MG63 (cell line): ENCODE results near the gene POLR2L. TPM values are rescaled to one million over a fixed set of nuclear protein-coding genes. Genes with fewer than 3 reads are reported as not detected.

ENCODE experiments used
- DNase-seq: peaks from one replicate; pipeline ENCODE4 v3.0.0-alpha.2; 2020
- H3K27me3 ChIP-seq: fragments of 250-450 bp; sonication (Bioruptor Pico); 2 replicates; pipeline ENCODE4 v1.5.1; 2020; ENCODE audit warnings: mild to moderate bottlenecking, moderate library complexity
- H3K36me3 ChIP-seq: fragments of 250-450 bp; sonication (Bioruptor Pico); 2 replicates; pipeline ENCODE4 v1.5.1; 2020; ENCODE audit warnings: mild to moderate bottlenecking, moderate library complexity
- H3K4me3 ChIP-seq: fragments of 250-450 bp; sonication (Bioruptor Pico); 2 replicates; pipeline ENCODE4 v1.5.1; 2020; ENCODE audit warnings: mild to moderate bottlenecking, moderate library complexity
- H3K9me3 ChIP-seq: fragments of 250-450 bp; sonication (Bioruptor Pico); 2 replicates; pipeline ENCODE4 v1.5.1; 2020; ENCODE audit warnings: mild to moderate bottlenecking, moderate library complexity
- total RNA-seq: library from RNA; depleted of rRNA; stranded (reverse); fragments of >200 nt; shearing (Covaris generic); gene quantifications from 2 replicates; pipeline ENCODE4 v1.2.3, GENCODE V29; 2014; ENCODE audit warnings: low replicate concordance; rRNA removed

The POLR2L gene
- total RNA-seq, result 9.7 and 190 TPM in 2 replicates

DNA sequence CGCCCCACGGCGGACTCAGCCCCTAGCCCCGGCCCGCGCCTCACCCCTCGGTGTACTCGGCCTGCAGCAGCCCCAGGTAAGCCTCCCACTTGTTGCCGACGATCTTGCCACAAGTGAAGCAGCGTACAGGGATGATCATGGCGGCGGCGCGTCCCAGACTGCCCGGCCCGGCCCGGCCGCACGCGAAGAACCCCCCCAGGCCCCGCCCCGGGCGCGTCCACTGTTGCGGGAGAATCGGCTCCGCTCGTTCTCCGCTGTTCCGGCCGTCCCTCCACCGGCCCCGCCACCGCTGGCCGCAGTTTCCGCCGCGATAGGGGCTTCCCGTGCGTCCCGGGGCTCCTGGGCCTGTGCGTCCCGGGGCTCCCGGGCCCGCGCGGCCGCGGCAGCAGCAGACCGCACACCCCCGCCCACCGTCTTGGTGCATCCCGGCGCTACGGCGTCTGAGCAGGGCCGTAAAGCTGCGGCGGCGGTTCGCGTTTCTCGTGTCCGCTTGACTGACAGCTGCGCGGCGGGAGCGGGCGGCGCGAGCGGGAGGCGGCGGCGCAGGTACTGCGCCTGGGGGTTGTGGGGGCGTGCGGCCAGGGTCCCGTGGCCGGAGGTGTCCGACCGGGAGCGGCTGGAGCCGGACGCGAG, at the start of gene POLR2L, which contains the start of gene TSPAN4:
Gene POLR2L (minus strand): TSS at position 160 of the 633 bp plus-strand sequence. CDS start 21 bp downstream, at position 139.
Gene TSPAN4 (plus strand): TSS at position 483 of the 633 bp plus-strand sequence. CDS start 7,453 bp downstream, outside the sequence.
- H3K4me3 ChIP-seq, result peak within 1 kb of the TSS; percentile 98
- H3K27me3 ChIP-seq, result no peaks in the 10 kb centered on the region
- H3K36me3 ChIP-seq, result peaks cover 68% of the 10 kb centered on the region
- peak; percentile 92 for DNase-seq
- H3K9me3 ChIP-seq, result no peaks in the 10 kb centered on the region

DNA sequence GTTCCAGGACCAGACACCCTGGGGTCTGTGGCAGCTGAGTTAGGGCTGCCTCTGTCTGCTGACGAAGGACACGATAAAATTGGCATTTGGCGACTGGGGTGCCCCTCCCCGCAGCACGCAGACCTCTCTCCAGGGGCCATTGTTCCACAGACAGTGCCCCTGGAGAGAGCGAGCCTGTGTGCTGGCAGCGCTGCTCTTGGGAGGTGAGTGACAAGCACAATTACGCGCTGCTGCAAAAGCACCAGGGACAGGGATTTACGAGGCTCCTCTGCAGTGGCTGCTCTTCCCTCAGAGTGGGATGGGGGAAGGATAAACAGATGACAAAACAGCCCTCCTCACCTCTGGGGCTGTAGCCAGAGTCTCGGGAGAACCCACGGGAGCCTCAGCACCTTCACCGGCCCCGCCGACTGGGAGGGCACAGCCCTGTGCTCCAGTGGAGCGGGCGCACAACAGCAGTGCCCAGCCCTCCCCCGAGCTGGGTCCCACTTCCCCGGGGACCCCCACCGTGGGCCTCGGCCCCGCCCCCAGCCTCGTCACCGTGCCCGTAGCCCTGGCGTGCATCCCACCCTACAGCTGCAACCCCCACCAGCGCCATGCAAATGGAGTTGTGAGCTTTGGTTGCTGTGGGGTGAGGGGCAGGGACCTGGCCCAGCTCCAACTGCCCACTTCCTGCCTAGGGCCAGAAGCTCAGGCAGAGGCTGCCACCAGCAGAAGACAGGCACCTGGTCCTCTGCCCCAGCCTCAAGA, 48.6 kb upstream of the POLR2L start:
- Histone ChIP-seq H3K9me3 (no peaks in the 10 kb centered on the region), H3K27me3 (no peaks in the 10 kb centered on the region), H3K4me3 (no peak overlapping the region), H3K36me3 (peaks cover 31% of the 10 kb centered on the region)
- DNase-seq, result no peak

DNA sequence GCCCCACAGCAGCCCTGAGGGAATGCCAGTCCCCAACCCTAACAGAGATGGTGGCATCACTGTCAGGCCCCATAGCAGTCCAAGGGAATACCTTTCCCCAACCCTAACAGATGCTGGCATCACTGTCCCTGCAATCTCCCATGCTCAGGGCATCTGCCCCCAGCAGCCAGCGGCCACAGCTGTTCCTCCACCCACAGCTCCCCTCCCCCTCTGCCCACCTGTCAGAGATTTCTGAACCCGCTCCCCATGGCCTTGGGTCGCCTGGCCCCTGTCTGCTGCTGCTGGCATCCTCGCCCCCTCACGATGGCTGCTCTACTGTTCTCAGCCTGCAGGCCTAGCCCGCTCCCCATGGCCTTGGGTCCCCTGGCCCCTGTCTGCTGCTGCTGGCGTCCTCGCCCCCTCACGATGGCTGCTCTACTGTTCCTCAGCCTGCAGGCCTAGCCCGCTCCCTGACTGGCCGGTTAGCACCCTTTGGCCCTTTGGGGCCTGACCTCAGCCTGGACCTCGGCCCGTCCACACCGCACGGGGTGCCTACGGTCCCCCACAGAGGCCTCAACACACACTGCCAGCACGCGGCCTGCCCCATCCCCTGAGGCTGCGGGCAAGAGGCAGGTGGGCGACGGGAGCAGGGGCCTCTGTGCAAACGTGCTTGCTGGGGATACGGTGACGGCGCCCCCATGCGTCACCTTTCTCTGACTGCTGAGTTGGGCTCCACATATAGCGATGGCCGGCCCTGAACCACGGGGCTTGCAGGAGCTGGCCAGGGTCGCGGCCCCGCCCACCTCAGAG, 47.6 kb upstream of the POLR2L start:
- Histone ChIP-seq H3K27me3 (no peaks in the 10 kb centered on the region), H3K9me3 (no peaks in the 10 kb centered on the region), H3K4me3 (no peak overlapping the region), H3K36me3 (peaks cover 33% of the 10 kb centered on the region)
- DNase-seq, result no peak

- no peak for DNase-seq
- no peaks in the 10 kb centered on the region for H3K27me3 ChIP-seq
- H3K4me3 ChIP-seq, result no peak overlapping the region
- H3K9me3 ChIP-seq, result no peaks in the 10 kb centered on the region
- H3K36me3 ChIP-seq, result peaks cover 33% of the 10 kb centered on the region
These were observed 46.9 kb upstream of the POLR2L start for GRCh38 chr11:889257-889656.

DNA sequence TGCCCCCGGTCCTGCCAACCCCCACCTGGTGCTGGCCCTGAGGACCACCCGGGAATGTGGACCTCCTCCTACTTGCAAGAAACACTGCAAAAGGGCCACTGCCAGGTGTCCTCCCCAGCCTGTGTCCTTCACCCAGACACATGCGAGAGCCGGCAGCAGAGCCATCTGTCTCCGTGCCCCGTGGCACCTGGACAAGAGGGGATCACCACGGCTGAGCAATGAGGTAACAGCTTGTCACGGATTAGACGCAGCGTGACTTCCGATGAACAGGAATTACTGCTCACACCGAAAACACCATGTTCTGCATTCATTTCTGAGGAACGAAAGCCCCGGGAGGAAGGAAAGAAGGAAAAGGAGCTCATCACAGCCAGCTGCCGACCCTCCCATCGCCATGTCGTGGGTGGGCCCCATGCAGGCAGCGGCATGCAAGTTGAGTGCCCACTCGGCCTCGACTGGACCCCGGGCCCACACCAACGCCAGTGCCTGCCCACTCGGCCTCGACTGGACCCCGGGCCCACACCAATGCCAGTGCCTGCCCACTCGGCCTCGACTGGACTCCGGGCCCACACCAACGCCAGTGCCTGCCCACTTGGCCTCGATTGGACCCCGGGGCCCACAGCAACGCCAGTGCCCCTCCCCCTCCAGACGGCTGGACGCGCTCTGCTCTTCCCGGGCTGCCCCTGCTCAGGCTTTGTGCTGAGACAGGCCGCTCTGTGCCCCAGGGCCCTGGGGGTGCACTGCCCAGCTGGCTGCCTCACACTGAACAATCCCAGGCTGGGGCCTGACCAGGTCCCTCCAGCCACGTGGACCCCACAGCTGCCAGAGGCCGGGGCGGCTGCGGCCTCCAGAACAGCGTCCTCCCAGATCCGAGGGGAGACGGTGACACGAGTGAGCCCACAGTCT, 46.2 kb upstream of the POLR2L start:
- peaks cover 38% of the 10 kb centered on the region for H3K36me3 ChIP-seq
- no peaks in the 10 kb centered on the region for H3K9me3 ChIP-seq
- no peak overlapping the region for H3K4me3 ChIP-seq
- DNase-seq, result no peak
- H3K27me3 ChIP-seq, result no peaks in the 10 kb centered on the region

- no peaks in the 10 kb centered on the region for H3K27me3 ChIP-seq
- H3K4me3 ChIP-seq, result no peak overlapping the region
- H3K36me3 ChIP-seq, result peaks cover 43% of the 10 kb centered on the region
- H3K9me3 ChIP-seq, result no peaks in the 10 kb centered on the region
- DNase-seq, result no peak
These were observed 45.3 kb upstream of the POLR2L start for GRCh38 chr11:887589-887988.

DNA sequence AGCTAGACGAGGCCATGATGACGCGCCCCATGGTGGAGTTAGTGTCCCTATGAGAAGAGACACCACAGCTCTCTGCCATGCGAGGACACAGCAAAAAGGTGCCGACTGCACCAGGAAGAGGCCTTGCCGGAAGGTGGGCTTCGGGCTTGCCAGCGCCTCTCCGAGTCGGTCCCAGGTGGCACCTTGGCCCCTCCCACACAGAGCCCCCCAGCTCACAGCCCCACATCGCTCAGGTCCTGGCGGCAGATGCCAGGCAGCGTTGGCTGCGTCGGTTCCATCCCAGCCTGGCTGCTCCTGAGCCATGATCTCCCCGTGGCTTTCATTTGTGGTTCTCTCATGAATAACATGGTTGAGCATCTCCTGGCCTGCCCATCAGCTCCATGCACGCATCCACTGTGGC, 44.2 kb upstream of the POLR2L start:
- Histone ChIP-seq H3K9me3 (no peaks in the 10 kb centered on the region), H3K27me3 (no peaks in the 10 kb centered on the region), H3K4me3 (no peak overlapping the region), H3K36me3 (peaks cover 43% of the 10 kb centered on the region)
- DNase-seq, result no peak

- Histone ChIP-seq H3K27me3 (no peaks in the 10 kb centered on the region), H3K4me3 (no peak overlapping the region), H3K9me3 (no peaks in the 10 kb centered on the region), H3K36me3 (peaks cover 54% of the 10 kb centered on the region)
- DNase-seq, result no peak
These were observed 42.3 kb upstream of the POLR2L start for GRCh38 chr11:884578-885070.

- H3K4me3 ChIP-seq, result no peak overlapping the region
- DNase-seq, result no peak
- no peaks in the 10 kb centered on the region for H3K27me3 ChIP-seq
- peaks cover 62% of the 10 kb centered on the region for H3K36me3 ChIP-seq
- H3K9me3 ChIP-seq, result no peaks in the 10 kb centered on the region
These were observed 41.2 kb upstream of the POLR2L start for GRCh38 chr11:883527-883926.

DNA sequence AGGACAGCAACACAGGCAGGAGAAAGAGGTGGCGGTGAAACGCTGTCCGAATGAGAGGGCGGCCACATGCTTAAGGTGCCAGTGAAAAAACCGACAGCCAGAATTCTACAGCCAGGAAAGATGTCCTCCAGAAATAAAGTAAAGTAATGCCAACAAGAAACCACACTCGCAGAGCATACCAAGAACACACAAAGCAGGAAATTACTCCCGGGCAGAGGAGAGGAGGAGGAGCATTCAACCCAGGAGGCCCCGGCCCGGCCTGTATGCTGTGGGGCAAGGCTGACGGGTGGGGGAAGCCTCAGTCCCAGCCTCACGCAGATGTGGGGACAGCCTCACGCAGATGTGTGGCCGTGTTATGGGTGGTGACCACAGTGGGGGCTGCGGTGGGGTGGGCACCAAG, 40.3 kb upstream of the POLR2L start:
- H3K4me3 ChIP-seq, result no peak overlapping the region
- H3K9me3 ChIP-seq, result no peaks in the 10 kb centered on the region
- peaks cover 56% of the 10 kb centered on the region for H3K36me3 ChIP-seq
- H3K27me3 ChIP-seq, result no peaks in the 10 kb centered on the region
- DNase-seq, result no peak

DNA sequence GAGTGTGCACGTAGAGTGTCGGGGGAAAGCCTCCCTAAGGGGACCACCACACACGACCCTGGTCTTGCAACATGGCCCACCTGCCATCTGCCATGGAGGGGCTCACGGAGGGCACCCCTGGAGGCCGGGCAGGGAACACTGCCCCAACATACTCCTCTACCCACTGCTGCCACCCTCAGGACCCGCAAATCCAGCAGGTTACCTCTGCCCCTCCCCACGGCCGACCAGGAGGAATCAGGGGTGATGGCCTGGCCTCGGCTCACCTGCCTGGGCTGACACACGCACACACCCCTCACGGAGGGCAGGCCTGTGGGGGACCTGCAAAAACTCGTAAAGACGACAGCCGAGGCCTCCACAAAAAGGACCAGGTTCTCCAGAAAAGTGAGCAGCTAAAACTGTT, 38.1 kb upstream of the POLR2L start:
- DNase-seq, result no peak
- Histone ChIP-seq H3K36me3 (peaks cover 52% of the 10 kb centered on the region), H3K27me3 (no peaks in the 10 kb centered on the region), H3K9me3 (no peaks in the 10 kb centered on the region), H3K4me3 (no peak overlapping the region)

- no peak overlapping the region for H3K4me3 ChIP-seq
- peaks cover 43% of the 10 kb centered on the region for H3K36me3 ChIP-seq
- no peak for DNase-seq
- H3K9me3 ChIP-seq, result no peaks in the 10 kb centered on the region
- H3K27me3 ChIP-seq, result no peaks in the 10 kb centered on the region
These were observed 35.2 kb upstream of the POLR2L start for GRCh38 chr11:877565-877964.

DNA sequence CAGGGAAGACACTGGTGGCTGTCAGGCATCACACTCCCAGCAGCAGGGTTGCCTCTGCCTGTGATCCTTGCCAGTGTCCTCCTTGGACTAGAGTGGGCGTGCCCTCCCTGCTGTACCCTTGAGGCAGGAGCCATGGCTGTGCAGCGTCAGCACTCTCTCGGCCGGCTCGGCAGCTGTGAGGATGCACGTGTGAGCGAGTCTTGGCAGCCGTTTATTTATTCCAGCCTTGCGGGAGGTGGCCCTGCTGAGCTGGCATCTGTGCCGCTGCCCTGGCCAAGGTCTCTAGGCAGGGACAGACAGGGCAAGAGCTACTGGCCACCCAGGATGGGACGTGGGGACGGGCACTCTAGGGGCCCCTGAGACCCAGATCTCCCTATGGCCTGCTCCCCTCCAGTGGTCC, 34.2 kb upstream of the POLR2L start:
- no peak overlapping the region for H3K4me3 ChIP-seq
- H3K36me3 ChIP-seq, result peaks cover 39% of the 10 kb centered on the region
- no peaks in the 10 kb centered on the region for H3K9me3 ChIP-seq
- no peaks in the 10 kb centered on the region for H3K27me3 ChIP-seq
- peak; percentile 49 for DNase-seq

- H3K9me3 ChIP-seq, result no peaks in the 10 kb centered on the region
- H3K36me3 ChIP-seq, result peaks cover 38% of the 10 kb centered on the region
- H3K27me3 ChIP-seq, result no peaks in the 10 kb centered on the region
- DNase-seq, result no peak
- H3K4me3 ChIP-seq, result no peak overlapping the region
These were observed 33.5 kb upstream of the POLR2L start for GRCh38 chr11:875769-876301.

DNA sequence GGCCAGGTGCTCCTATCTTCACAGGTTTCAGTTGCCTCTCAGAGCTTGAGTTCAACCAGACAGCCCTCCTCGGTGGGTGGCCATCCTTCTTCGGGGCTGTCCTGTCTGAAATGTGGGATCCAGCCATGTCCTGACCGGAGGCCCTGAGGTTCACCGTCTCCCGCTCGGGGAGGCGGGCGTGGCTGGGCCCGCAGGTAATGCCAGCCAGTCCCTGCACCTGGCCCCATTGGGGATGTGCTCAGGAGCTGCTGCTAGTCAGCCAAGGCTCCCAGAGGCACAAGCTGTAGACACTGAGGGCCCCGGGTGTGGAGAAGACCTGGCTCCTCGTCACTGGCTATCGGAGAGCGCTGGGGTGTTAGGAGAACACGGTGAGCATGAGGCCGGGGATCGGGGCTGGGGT, 32.9 kb upstream of the POLR2L start:
- no peak for DNase-seq
- Histone ChIP-seq H3K9me3 (no peaks in the 10 kb centered on the region), H3K36me3 (peaks cover 32% of the 10 kb centered on the region), H3K4me3 (no peak overlapping the region), H3K27me3 (no peaks in the 10 kb centered on the region)

GRCh38 chr11:873706-874105, 31.4 kb upstream of the POLR2L start:
- Histone ChIP-seq H3K27me3 (no peaks in the 10 kb centered on the region), H3K36me3 (peaks cover 30% of the 10 kb centered on the region), H3K9me3 (no peaks in the 10 kb centered on the region), H3K4me3 (no peak overlapping the region)
- no peak for DNase-seq
